GM12878 (cell line): ENCODE measurements around the gene IGF2R. TPM values are rescaled to one million over a fixed set of nuclear protein-coding genes. Genes with fewer than 3 reads are reported as not detected.

Experiments used
- ATF2 ChIP-seq: IDR thresholded peaks from 2 replicates; pipeline ENCODE4 v1.6.1; 2012; ENCODE audit warnings: low read length, inconsistent platforms
- ATF3 ChIP-seq: IDR thresholded peaks from 2 replicates; pipeline ENCODE4 v1.6.1; 2011; ENCODE audit warnings: low read depth, mild to moderate bottlenecking, low read length, moderate library complexity, borderline replicate concordance; ENCODE audit errors: extremely low read depth
- E2F4 ChIP-seq: IDR thresholded peaks from 2 replicates; pipeline ENCODE4 v1.6.1; 2012; ENCODE audit warnings: low read depth, low read length, improper control_type of control experiment
- ELK1 ChIP-seq: IDR thresholded peaks from 2 replicates; pipeline ENCODE4 v1.6.1; 2012; ENCODE audit warnings: low read depth, low read length, improper control_type of control experiment
- FOXM1 ChIP-seq: IDR thresholded peaks from 2 replicates; pipeline ENCODE4 v1.6.1; 2012; ENCODE audit warnings: low read depth, mild to moderate bottlenecking, inconsistent platforms, low read length, moderate library complexity
- GATAD2B ChIP-seq: fragments of 450-650 bp; conservative IDR thresholded peaks from 2 replicates; pipeline ENCODE4 v1.6.1; 2017; ENCODE audit warnings: low read depth, mild to moderate bottlenecking, moderate library complexity
- HDGF ChIP-seq: fragments of 450-650 bp; IDR thresholded peaks from 2 replicates; pipeline ENCODE4 v1.6.1; 2016; ENCODE audit warnings: antibody characterized with exemption
- IKZF2 ChIP-seq, 2 experiments: fragments of 450-650 bp; IDR thresholded peaks; 2 replicates each; pipeline ENCODE4 v1.6.1; 2017; ENCODE audit warnings: mild to moderate bottlenecking in 2 of 2, moderate library complexity in 2 of 2
- NKRF ChIP-seq: fragments of 450-650 bp; conservative IDR thresholded peaks from 2 replicates; pipeline ENCODE4 v1.6.1; 2017; ENCODE audit warnings: mild to moderate bottlenecking, moderate library complexity
- SKIL ChIP-seq: fragments of 450-650 bp; IDR thresholded peaks from 2 replicates; pipeline ENCODE4 v1.6.1; 2017; ENCODE audit warnings: mild to moderate bottlenecking, low read depth, inconsistent platforms; ENCODE audit not compliant: poor library complexity, severe bottlenecking
- USF1 ChIP-seq: IDR thresholded peaks from 2 replicates; pipeline ENCODE4 v1.6.1; 2011; ENCODE audit warnings: borderline replicate concordance, low read depth, mild to moderate bottlenecking, moderate library complexity, mixed read lengths, low read length; ENCODE audit not compliant: insufficient read depth; ENCODE audit errors: extremely low read length
- ZBTB33 ChIP-seq: fragments of 450-650 bp; IDR thresholded peaks from 2 replicates; pipeline ENCODE4 v1.6.1; 2017; ENCODE audit warnings: mild to moderate bottlenecking
- ZNF217 ChIP-seq: fragments of 450-650 bp; IDR thresholded peaks from 2 replicates; pipeline ENCODE4 v1.6.1; 2017; ENCODE audit warnings: antibody characterized with exemption, mild to moderate bottlenecking
- ZNF274 ChIP-seq: IDR thresholded peaks from one replicate; pipeline ENCODE4 v1.8.0; 2011; ENCODE audit not compliant: insufficient read length, insufficient read depth
- ZZZ3 ChIP-seq: IDR thresholded peaks from 2 replicates; pipeline ENCODE4 v1.6.1; 2011; ENCODE audit warnings: low read depth; ENCODE audit not compliant: control insufficient read depth, insufficient read length
- polyA plus RNA-seq, 11 experiments: library from polyadenylated mRNA; depleted of rRNA in 4 of 11; unstranded in 6 of 11; stranded (reverse) in 5 of 11; fragments of >200 nt; fragmentation: Nextera tagmentation in 4 of 11; fragmentation: Illumina TruSeq in 1 of 11; extraction: Ambion mirVana in 4 of 11; extraction: Trizol in 1 of 11; gene quantifications; 1 replicate in 1 of 11; 2 replicates in 10 of 11; pipeline versions ENCODE4 v1.2.1 to v1.2.3, GENCODE V29; 2011 to 2016; ENCODE audit warnings: inconsistent platforms in 2 of 11, missing spikeins in 2 of 11, low read depth in 1 of 11
- total RNA-seq, 4 experiments: library from RNA; depleted of rRNA in 3 of 4; stranded (reverse); fragments of >200 nt in 3 of 4; fragmentation: Illumina TruSeq in 1 of 4; extraction: Trizol in 1 of 4; gene quantifications; 2 replicates each; pipeline versions ENCODE4 v1.2.1 to v1.2.3, GENCODE V29; 2013 to 2021

Gene IGF2R
- total and polyA plus RNA-seq, 10 of the 15 experiments (the other 5 are each of a cell fraction or from before 2014, with no cell fraction given): 1.00 to 40.1 (median 16.8) TPM

GRCh38 chr6:159978291-159979135 lies 9.6 kb downstream of the IGF2R start (continued):
- no peak for TF ChIP-seq ZBTB33
- peak; percentile 78 for TF ChIP-seq ATF2
- TF ChIP-seq NKRF: no peak; the same call in 1 of the 2 replicates
- no peak for TF ChIP-seq ZNF274
- peak; percentile 71 for TF ChIP-seq GATAD2B
- TF ChIP-seq IKZF2 (IDR thresholded peaks at IDR 0.05): peak; percentile 73 to 83
- TF ChIP-seq ZNF217: 0 out of 2 replicates have a peak, but pooled peaks have one; percentile 45
- TF ChIP-seq E2F4: no peak
- peak; percentile 19 for TF ChIP-seq SKIL
- TF ChIP-seq ATF3: no peak
- TF ChIP-seq FOXM1: no peak; the same call in 1 of the 2 replicates
- no peak for TF ChIP-seq USF1
- no peak for TF ChIP-seq ZZZ3
- no peak for TF ChIP-seq HDGF
- no peak for TF ChIP-seq ELK1
